Liver (tissue), 3 donors: ENCODE measurements around the gene PSENEN.

Source experiments
- GABPA ChIP-seq, 2 donors: IDR thresholded peaks in 1 of 2; conservative IDR thresholded peaks in 1 of 2; 2 replicates each; pipeline ENCODE4 v1.6.1; 2016; ENCODE audit warnings: antibody characterized with exemption in 2 of 2, mild to moderate bottlenecking in 1 of 2, moderate library complexity in 1 of 2
- RAD21 ChIP-seq, 2 donors: IDR thresholded peaks; 2 replicates each; pipeline ENCODE4 v1.6.1; 2016; ENCODE audit warnings: antibody characterized with exemption in 2 of 2, mild to moderate bottlenecking in 2 of 2
- SP1 ChIP-seq: IDR thresholded peaks from 2 replicates; pipeline ENCODE4 v1.6.1; 2018; ENCODE audit warnings: antibody characterized with exemption, mild to moderate bottlenecking
- TAF1 ChIP-seq: conservative IDR thresholded peaks from 2 replicates; pipeline ENCODE4 v1.6.1; 2016; ENCODE audit warnings: antibody characterized with exemption, mild to moderate bottlenecking
- YY1 ChIP-seq: IDR thresholded peaks from 2 replicates; pipeline ENCODE4 v1.6.1; 2016; ENCODE audit warnings: antibody characterized with exemption, mild to moderate bottlenecking
- TF ChIP-seq, protein P1 (sequence below): IDR thresholded peaks from 2 replicates; pipeline ENCODE4 v1.6.1; 2016; ENCODE audit warnings: antibody characterized with exemption
- TF ChIP-seq, protein P2 (sequence below): fragments of 150-350 bp; IDR thresholded peaks from 2 replicates; pipeline ENCODE4 v1.5.1; 2017; ENCODE audit warnings: improper control_type of control experiment, low read depth, low read length; ENCODE audit not compliant: missing input control
- TF ChIP-seq, protein P3 (sequence below): IDR thresholded peaks from 2 replicates; pipeline ENCODE4 v1.6.1; 2016; ENCODE audit warnings: antibody characterized with exemption
- donor health status: healthy.
- donor health status: healthy.

DNA sequence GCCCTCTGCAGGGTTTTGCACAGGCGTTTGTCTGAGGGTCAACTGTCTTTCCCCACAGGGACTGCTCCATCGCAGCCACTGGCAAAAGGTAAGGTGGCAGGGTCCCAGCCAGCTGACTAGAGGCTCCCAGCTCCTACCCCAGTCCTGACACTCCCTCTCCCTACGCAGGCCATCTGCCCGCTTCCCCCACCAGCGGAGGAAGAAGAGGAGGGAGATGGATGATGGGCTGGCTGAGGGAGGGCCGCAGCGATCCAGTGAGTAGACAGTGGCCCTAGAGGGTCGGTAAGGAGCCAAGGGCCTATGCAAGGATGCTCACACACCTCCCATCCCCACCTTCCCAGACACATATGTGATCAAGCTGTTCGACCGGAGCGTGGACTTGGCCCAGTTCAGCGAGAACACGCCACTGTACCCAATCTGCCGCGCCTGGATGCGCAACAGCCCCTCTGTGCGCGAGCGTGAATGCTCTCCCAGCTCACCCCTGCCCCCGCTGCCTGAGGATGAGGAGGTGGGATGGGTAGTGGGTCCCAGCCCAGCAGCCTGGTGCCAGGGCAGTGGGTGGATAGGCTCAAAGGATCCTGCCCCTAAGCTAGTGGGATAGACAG is 7.4 kb downstream of the PSENEN start:
- TF ChIP-seq, protein P1, sequence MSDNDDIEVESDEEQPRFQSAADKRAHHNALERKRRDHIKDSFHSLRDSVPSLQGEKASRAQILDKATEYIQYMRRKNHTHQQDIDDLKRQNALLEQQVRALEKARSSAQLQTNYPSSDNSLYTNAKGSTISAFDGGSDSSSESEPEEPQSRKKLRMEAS, result no peak
- TF ChIP-seq YY1 (no peak), SP1 (no peak), GABPA (IDR thresholded peaks at IDR 0.05 in 1 of 2, conservative IDR thresholded peaks at IDR 0.05 in 1 of 2) (no peak), TAF1 (no peak), RAD21 (IDR thresholded peaks at IDR 0.05) (no peak)
- TF ChIP-seq, protein P2, sequence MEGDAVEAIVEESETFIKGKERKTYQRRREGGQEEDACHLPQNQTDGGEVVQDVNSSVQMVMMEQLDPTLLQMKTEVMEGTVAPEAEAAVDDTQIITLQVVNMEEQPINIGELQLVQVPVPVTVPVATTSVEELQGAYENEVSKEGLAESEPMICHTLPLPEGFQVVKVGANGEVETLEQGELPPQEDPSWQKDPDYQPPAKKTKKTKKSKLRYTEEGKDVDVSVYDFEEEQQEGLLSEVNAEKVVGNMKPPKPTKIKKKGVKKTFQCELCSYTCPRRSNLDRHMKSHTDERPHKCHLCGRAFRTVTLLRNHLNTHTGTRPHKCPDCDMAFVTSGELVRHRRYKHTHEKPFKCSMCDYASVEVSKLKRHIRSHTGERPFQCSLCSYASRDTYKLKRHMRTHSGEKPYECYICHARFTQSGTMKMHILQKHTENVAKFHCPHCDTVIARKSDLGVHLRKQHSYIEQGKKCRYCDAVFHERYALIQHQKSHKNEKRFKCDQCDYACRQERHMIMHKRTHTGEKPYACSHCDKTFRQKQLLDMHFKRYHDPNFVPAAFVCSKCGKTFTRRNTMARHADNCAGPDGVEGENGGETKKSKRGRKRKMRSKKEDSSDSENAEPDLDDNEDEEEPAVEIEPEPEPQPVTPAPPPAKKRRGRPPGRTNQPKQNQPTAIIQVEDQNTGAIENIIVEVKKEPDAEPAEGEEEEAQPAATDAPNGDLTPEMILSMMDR, result no peak
- TF ChIP-seq, protein P3, sequence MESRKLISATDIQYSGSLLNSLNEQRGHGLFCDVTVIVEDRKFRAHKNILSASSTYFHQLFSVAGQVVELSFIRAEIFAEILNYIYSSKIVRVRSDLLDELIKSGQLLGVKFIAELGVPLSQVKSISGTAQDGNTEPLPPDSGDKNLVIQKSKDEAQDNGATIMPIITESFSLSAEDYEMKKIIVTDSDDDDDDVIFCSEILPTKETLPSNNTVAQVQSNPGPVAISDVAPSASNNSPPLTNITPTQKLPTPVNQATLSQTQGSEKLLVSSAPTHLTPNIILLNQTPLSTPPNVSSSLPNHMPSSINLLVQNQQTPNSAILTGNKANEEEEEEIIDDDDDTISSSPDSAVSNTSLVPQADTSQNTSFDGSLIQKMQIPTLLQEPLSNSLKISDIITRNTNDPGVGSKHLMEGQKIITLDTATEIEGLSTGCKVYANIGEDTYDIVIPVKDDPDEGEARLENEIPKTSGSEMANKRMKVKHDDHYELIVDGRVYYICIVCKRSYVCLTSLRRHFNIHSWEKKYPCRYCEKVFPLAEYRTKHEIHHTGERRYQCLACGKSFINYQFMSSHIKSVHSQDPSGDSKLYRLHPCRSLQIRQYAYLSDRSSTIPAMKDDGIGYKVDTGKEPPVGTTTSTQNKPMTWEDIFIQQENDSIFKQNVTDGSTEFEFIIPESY, result no peak
